ENCODE results near the gene CCL13.

Gene CCL13

DNA sequence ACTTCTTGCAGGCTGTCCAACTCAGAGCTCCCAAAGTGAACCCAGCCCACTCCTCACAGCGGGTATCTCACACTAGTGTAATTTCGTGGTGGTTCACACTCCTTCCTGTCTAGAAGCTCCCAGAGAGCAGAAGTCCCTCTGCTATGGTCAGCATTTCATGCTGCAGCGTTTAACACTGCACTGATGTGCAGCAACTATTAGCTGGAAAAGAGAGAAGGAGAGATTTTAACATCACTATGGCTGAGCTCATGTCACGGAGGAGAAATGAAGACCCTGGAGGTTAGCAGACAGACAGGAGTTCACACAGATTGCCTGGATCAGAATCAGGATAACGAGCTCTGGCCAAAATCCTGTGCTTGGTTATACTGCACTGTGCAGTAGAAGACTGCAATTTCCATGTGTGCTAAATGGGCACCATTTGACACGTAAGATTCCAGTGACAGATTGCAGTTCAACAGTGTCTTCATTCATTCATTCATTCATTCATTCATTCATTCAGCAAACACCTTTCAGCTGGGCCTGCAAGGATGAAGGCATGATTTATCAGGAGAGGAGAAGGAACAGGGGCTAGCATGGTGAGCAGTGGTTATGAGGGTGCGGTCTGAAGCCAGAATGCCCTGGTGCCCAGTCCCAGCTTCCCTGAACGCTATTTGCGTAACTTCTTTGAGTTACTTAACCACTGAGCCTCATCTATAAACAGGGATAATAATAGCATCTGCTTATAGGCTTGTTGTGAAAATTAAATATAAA is 12.1 kb downstream of the CCL13 start:
- Histone ChIP-seq H2BK12ac (ENCODE audit: low read length) (no peak overlapping the region), H3K4me1 (ENCODE audit: control insufficient read depth in 1 of 2, insufficient read depth in 2 of 2, low read length in 2 of 2) (peaks cover 0 to 14% of the 10 kb centered on the region in 2 experiments), H3K4me3 (ENCODE audit: low read depth, low read length) (no peak overlapping the region), H3K4ac (ENCODE audit: low read depth, low read length) (no peak overlapping the region), H4K91ac (ENCODE audit: low read depth, low read length) (no peak overlapping the region), H3K27me3 (ENCODE audit: insufficient read depth, low read length) (no peaks in the 10 kb centered on the region), H3K79me2 (ENCODE audit: control insufficient read depth, insufficient read depth, low read length, poor library complexity) (no peaks in the 10 kb centered on the region), H3K23ac (ENCODE audit: low read length) (no peak overlapping the region), H4K8ac (ENCODE audit: low read depth, low read length) (no peak overlapping the region), H3K14ac (ENCODE audit: low read length) (no peak overlapping the region), H3K27ac (ENCODE audit: low read depth, low read length) (no peak overlapping the region), H2AK5ac (ENCODE audit: low read length) (no peak overlapping the region), H3K9ac (ENCODE audit: low read length) (no peak overlapping the region), H3K4me2 (ENCODE audit: low read length) (no peak overlapping the region), H4K12ac (ENCODE audit: low read depth, low read length) (no peak overlapping the region), H3K18ac (ENCODE audit: low read length) (no peak overlapping the region), H2BK5ac (ENCODE audit: low read depth, low read length, poor library complexity) (no peak overlapping the region), H3K79me1 (ENCODE audit: low read length) (no peaks in the 10 kb centered on the region), H2AFZ (ENCODE audit: insufficient read depth, low read length, poor library complexity) (no peak overlapping the region), H3K36me3 (ENCODE audit: control insufficient read depth in 1 of 2, insufficient read depth in 2 of 2, low read length in 2 of 2) (no peaks in the 10 kb centered on the region), H3K9me3 (ENCODE audit: insufficient read depth, low read depth, low read length) (no peaks in the 10 kb centered on the region), H2BK120ac (ENCODE audit: insufficient read depth, low read length, poor library complexity) (no peak overlapping the region)
- DNase-seq = no peak
- no CpG with 5 or more reads among the region's 9 CpGs for WGBS (ENCODE audit: extremely low coverage, insufficient coverage, insufficient read length)

DNA sequence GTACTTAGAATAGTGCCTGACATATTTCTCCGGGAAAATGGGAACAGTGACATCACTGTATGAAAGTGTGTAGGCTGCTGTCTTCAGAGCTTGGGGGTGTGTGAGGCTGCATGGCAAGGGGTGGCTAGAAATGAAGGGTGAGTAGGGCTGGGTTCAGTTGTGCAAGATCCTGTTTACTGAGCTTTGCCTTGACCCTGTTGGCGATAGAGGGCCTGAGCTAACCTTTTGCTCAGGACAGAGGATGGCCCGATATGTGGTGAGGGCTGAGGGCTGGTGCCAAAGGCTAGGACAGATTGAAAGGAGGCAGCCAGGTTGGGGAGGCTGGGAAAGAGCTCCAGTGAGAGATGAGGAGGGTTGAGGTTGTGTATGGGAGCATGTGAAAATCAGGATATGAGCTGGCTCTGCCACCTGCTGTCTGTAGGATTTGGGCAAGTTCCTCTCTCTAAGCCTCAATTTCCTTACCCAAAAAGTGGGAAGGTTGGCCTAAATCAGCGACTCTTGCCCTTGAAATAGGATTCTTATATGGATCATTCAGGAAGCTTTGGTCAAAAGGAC is 12.7 kb downstream of the CCL13 start:
- no peak overlapping the region for H3K4ac ChIP-seq (ENCODE audit: low read depth, low read length)
- H2BK5ac ChIP-seq (ENCODE audit: low read depth, low read length, poor library complexity) = no peak overlapping the region
- no peak overlapping the region for H4K8ac ChIP-seq (ENCODE audit: low read depth, low read length)
- no peak overlapping the region for H4K12ac ChIP-seq (ENCODE audit: low read depth, low read length)
- no peak overlapping the region for H2AFZ ChIP-seq (ENCODE audit: insufficient read depth, low read length, poor library complexity)
- no peak for DNase-seq
- no peak overlapping the region for H3K27ac ChIP-seq (ENCODE audit: low read depth, low read length)
- no peak overlapping the region for H3K23ac ChIP-seq (ENCODE audit: low read length)
- H2BK120ac ChIP-seq (ENCODE audit: insufficient read depth, low read length, poor library complexity) = no peak overlapping the region
- no peak overlapping the region for H3K4me2 ChIP-seq (ENCODE audit: low read length)
- no peaks in the 10 kb centered on the region for H3K79me2 ChIP-seq (ENCODE audit: control insufficient read depth, insufficient read depth, low read length, poor library complexity)
- no peak overlapping the region for H3K9ac ChIP-seq (ENCODE audit: low read length)
- no peaks in the 10 kb centered on the region for H3K9me3 ChIP-seq (ENCODE audit: insufficient read depth, low read depth, low read length)
- no CpG with 5 or more reads among the region's 4 CpGs for WGBS (ENCODE audit: extremely low coverage, insufficient coverage, insufficient read length)
- H3K14ac ChIP-seq (ENCODE audit: low read length) = no peak overlapping the region
- no peaks in the 10 kb centered on the region for H3K36me3 ChIP-seq (ENCODE audit: control insufficient read depth in 1 of 2, insufficient read depth in 2 of 2, low read length in 2 of 2)
- no peak overlapping the region for H3K4me3 ChIP-seq (ENCODE audit: low read depth, low read length)
- no peak overlapping the region for H4K91ac ChIP-seq (ENCODE audit: low read depth, low read length)
- H3K18ac ChIP-seq (ENCODE audit: low read length) = no peak overlapping the region
- no peak overlapping the region for H2BK12ac ChIP-seq (ENCODE audit: low read length)
- no peaks in the 10 kb centered on the region for H3K79me1 ChIP-seq (ENCODE audit: low read length)
- H3K4me1 ChIP-seq (ENCODE audit: control insufficient read depth in 1 of 2, insufficient read depth in 2 of 2, low read length in 2 of 2) = peaks cover 0 to 14% of the 10 kb centered on the region in 2 experiments
- H3K27me3 ChIP-seq (ENCODE audit: insufficient read depth, low read length) = no peaks in the 10 kb centered on the region
- H2AK5ac ChIP-seq (ENCODE audit: low read length) = no peak overlapping the region

- Histone ChIP-seq H4K91ac (ENCODE audit: low read depth, low read length) (no peak overlapping the region), H2BK120ac (ENCODE audit: insufficient read depth, low read length, poor library complexity) (no peak overlapping the region)
- no CpG with 5 or more reads among the region's 3 CpGs for WGBS (ENCODE audit: extremely low coverage, insufficient coverage, insufficient read length)
These were observed 13.3 kb downstream of the CCL13 start for GRCh38 chr17:34369571-34369970.

DNA sequence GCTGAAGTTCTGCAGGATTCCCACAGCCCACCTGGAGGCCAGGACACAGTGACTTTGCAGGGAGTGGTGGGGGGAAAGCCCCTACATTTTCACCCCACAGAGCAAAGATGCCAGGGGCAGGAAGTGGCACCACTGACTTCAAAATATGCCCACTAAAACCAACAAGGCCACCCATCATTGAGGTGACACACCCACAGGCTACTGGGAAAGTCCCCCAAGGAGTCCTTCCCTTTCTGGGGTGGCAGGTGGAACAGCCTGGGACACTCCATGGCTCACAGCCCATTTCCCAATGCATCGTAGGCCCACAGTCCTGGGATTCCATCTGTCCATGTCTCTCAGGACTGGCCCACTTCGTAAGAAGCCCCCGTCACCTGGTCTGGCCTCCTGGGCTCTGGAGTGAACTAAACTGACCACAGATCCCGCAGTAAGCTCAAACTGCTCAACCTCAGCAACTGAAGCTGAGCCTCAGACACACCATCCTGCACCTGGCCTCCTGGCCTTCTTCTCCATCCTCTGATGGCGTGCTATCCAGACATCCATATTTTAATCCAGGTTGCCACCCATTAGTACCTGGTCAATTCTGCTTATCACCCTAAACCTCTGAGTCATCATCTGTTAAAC is 14.2 kb downstream of the CCL13 start:
- Histone ChIP-seq H3K79me1 (ENCODE audit: low read length) (no peaks in the 10 kb centered on the region), H3K4me2 (ENCODE audit: low read length) (no peak overlapping the region), H3K4ac (ENCODE audit: low read depth, low read length) (no peak overlapping the region), H3K9ac (ENCODE audit: low read length) (no peak overlapping the region), H2AK5ac (ENCODE audit: low read length) (no peak overlapping the region), H3K27ac (ENCODE audit: low read depth, low read length) (no peak overlapping the region), H3K4me3 (ENCODE audit: low read depth, low read length) (no peak overlapping the region), H4K12ac (ENCODE audit: low read depth, low read length) (no peak overlapping the region), H2AFZ (ENCODE audit: insufficient read depth, low read length, poor library complexity) (no peak overlapping the region), H4K91ac (ENCODE audit: low read depth, low read length) (no peak overlapping the region), H2BK120ac (ENCODE audit: insufficient read depth, low read length, poor library complexity) (no peak overlapping the region), H3K4me1 (ENCODE audit: control insufficient read depth in 1 of 2, insufficient read depth in 2 of 2, low read length in 2 of 2) (peaks cover 0 to 14% of the 10 kb centered on the region in 2 experiments), H3K14ac (ENCODE audit: low read length) (no peak overlapping the region), H3K27me3 (ENCODE audit: insufficient read depth, low read length) (no peaks in the 10 kb centered on the region), H3K9me3 (ENCODE audit: insufficient read depth, low read depth, low read length) (no peaks in the 10 kb centered on the region), H3K79me2 (ENCODE audit: control insufficient read depth, insufficient read depth, low read length, poor library complexity) (no peaks in the 10 kb centered on the region), H2BK5ac (ENCODE audit: low read depth, low read length, poor library complexity) (no peak overlapping the region), H3K18ac (ENCODE audit: low read length) (no peak overlapping the region), H3K36me3 (ENCODE audit: control insufficient read depth in 1 of 2, insufficient read depth in 2 of 2, low read length in 2 of 2) (no peaks in the 10 kb centered on the region), H3K23ac (ENCODE audit: low read length) (no peak overlapping the region), H4K8ac (ENCODE audit: low read depth, low read length) (no peak overlapping the region), H2BK12ac (ENCODE audit: low read length) (no peak overlapping the region)
- WGBS (ENCODE audit: extremely low coverage, insufficient coverage, insufficient read length) = no CpG with 5 or more reads among the region's 5 CpGs
- no peak for DNase-seq

More at GRCh38 chr17:34369571-34369970, 13.3 kb downstream of the CCL13 start:
- Histone ChIP-seq H3K23ac (ENCODE audit: low read length) (no peak overlapping the region), H3K18ac (ENCODE audit: low read length) (no peak overlapping the region), H2BK5ac (ENCODE audit: low read depth, low read length, poor library complexity) (no peak overlapping the region), H3K4me2 (ENCODE audit: low read length) (no peak overlapping the region), H3K4ac (ENCODE audit: low read depth, low read length) (no peak overlapping the region), H4K8ac (ENCODE audit: low read depth, low read length) (no peak overlapping the region), H3K9me3 (ENCODE audit: insufficient read depth, low read depth, low read length) (no peaks in the 10 kb centered on the region), H3K27ac (ENCODE audit: low read depth, low read length) (no peak overlapping the region), H2AFZ (ENCODE audit: insufficient read depth, low read length, poor library complexity) (no peak overlapping the region), H3K79me2 (ENCODE audit: control insufficient read depth, insufficient read depth, low read length, poor library complexity) (no peaks in the 10 kb centered on the region), H3K4me1 (ENCODE audit: control insufficient read depth in 1 of 2, insufficient read depth in 2 of 2, low read length in 2 of 2) (peaks cover 0 to 14% of the 10 kb centered on the region in 2 experiments), H4K12ac (ENCODE audit: low read depth, low read length) (no peak overlapping the region), H2BK12ac (ENCODE audit: low read length) (no peak overlapping the region), H3K14ac (ENCODE audit: low read length) (no peak overlapping the region), H2AK5ac (ENCODE audit: low read length) (no peak overlapping the region), H3K4me3 (ENCODE audit: low read depth, low read length) (no peak overlapping the region), H3K9ac (ENCODE audit: low read length) (no peak overlapping the region), H3K79me1 (ENCODE audit: low read length) (no peaks in the 10 kb centered on the region), H3K27me3 (ENCODE audit: insufficient read depth, low read length) (no peaks in the 10 kb centered on the region), H3K36me3 (ENCODE audit: control insufficient read depth in 1 of 2, insufficient read depth in 2 of 2, low read length in 2 of 2) (no peaks in the 10 kb centered on the region)
- no peak for DNase-seq

Data from trophoblast cell (in vitro differentiated cells and primary cell).